ENCODE measurements around the gene RBM18.

DNA sequence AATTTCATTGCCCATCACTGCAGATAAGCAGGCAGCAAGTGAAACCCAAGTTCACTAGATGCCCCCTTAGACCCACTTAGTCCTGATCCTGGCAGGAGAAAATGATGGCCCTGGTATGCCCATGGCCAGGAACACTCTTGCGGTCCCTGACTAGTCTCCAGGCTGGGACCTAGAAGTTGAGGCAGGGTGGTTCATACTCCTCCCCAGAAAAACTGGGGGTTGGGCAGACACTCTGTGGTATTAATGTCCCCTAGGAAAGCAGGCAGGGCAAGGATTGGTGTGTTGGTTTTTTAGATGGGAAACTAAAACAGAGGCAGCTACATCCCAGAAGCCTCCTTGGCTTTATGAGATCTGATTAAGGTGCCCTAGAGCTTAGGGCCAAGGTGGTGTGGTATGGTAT, 49.0 kb downstream of the RBM18 start:
- TF ChIP-seq POLR2A (IDR thresholded peaks at IDR 0.05; ENCODE audit: borderline replicate concordance, extremely low read depth, insufficient read depth, insufficient read length) (no peak), POLR2AphosphoS5 (IDR thresholded peaks at IDR 0.05; ENCODE audit: low read depth, low read length) (no peak), RAD21 (IDR thresholded peaks at IDR 0.05; ENCODE audit: low read depth) (no peak), SIN3A (IDR thresholded peaks at IDR 0.05; ENCODE audit: low read depth) (no peak), EGR1 (IDR thresholded peaks at IDR 0.05; ENCODE audit: low read depth) (no peak), CEBPB (IDR thresholded peaks at IDR 0.05; ENCODE audit: low read depth) (no peak), JUND (IDR thresholded peaks at IDR 0.05) (no peak), EZH2 (IDR thresholded peaks at IDR 0.05) (no peak)
- TF ChIP-seq, protein P1, sequence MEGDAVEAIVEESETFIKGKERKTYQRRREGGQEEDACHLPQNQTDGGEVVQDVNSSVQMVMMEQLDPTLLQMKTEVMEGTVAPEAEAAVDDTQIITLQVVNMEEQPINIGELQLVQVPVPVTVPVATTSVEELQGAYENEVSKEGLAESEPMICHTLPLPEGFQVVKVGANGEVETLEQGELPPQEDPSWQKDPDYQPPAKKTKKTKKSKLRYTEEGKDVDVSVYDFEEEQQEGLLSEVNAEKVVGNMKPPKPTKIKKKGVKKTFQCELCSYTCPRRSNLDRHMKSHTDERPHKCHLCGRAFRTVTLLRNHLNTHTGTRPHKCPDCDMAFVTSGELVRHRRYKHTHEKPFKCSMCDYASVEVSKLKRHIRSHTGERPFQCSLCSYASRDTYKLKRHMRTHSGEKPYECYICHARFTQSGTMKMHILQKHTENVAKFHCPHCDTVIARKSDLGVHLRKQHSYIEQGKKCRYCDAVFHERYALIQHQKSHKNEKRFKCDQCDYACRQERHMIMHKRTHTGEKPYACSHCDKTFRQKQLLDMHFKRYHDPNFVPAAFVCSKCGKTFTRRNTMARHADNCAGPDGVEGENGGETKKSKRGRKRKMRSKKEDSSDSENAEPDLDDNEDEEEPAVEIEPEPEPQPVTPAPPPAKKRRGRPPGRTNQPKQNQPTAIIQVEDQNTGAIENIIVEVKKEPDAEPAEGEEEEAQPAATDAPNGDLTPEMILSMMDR (IDR thresholded peaks at IDR 0.05 in 2 of 3, conservative IDR thresholded peaks at IDR 0.05 in 1 of 3; ENCODE audit: borderline replicate concordance in 1 of 3, insufficient read depth in 1 of 3, low read depth in 2 of 3, low read length in 2 of 3) = no peak
- TF ChIP-seq, protein P2, sequence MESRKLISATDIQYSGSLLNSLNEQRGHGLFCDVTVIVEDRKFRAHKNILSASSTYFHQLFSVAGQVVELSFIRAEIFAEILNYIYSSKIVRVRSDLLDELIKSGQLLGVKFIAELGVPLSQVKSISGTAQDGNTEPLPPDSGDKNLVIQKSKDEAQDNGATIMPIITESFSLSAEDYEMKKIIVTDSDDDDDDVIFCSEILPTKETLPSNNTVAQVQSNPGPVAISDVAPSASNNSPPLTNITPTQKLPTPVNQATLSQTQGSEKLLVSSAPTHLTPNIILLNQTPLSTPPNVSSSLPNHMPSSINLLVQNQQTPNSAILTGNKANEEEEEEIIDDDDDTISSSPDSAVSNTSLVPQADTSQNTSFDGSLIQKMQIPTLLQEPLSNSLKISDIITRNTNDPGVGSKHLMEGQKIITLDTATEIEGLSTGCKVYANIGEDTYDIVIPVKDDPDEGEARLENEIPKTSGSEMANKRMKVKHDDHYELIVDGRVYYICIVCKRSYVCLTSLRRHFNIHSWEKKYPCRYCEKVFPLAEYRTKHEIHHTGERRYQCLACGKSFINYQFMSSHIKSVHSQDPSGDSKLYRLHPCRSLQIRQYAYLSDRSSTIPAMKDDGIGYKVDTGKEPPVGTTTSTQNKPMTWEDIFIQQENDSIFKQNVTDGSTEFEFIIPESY (IDR thresholded peaks at IDR 0.05; ENCODE audit: extremely low read depth, insufficient replicate concordance, low read length) = no peak
- TF ChIP-seq, protein P3, sequence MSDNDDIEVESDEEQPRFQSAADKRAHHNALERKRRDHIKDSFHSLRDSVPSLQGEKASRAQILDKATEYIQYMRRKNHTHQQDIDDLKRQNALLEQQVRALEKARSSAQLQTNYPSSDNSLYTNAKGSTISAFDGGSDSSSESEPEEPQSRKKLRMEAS (IDR thresholded peaks at IDR 0.05) = no peak
- TF ChIP-seq, protein P4, sequence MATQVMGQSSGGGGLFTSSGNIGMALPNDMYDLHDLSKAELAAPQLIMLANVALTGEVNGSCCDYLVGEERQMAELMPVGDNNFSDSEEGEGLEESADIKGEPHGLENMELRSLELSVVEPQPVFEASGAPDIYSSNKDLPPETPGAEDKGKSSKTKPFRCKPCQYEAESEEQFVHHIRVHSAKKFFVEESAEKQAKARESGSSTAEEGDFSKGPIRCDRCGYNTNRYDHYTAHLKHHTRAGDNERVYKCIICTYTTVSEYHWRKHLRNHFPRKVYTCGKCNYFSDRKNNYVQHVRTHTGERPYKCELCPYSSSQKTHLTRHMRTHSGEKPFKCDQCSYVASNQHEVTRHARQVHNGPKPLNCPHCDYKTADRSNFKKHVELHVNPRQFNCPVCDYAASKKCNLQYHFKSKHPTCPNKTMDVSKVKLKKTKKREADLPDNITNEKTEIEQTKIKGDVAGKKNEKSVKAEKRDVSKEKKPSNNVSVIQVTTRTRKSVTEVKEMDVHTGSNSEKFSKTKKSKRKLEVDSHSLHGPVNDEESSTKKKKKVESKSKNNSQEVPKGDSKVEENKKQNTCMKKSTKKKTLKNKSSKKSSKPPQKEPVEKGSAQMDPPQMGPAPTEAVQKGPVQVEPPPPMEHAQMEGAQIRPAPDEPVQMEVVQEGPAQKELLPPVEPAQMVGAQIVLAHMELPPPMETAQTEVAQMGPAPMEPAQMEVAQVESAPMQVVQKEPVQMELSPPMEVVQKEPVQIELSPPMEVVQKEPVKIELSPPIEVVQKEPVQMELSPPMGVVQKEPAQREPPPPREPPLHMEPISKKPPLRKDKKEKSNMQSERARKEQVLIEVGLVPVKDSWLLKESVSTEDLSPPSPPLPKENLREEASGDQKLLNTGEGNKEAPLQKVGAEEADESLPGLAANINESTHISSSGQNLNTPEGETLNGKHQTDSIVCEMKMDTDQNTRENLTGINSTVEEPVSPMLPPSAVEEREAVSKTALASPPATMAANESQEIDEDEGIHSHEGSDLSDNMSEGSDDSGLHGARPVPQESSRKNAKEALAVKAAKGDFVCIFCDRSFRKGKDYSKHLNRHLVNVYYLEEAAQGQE (IDR thresholded peaks at IDR 0.05; ENCODE audit: low read depth) = no peak

Measured in HCT116 (cell line).